Right ventricle myocardium inferior (tissue), 1 donor: Measurements from ENCODE around the gene TMEM239. TPM values are rescaled to one million over a fixed set of nuclear protein-coding genes. Genes with fewer than 3 reads are reported as not detected.

ENCODE experiments used
- ATAC-seq: fragments of 200-7000 bp; cut with Tn5 transposase; one replicate; pipeline ENCODE4 v1.9.1; 2020; ENCODE audit warnings: mild to moderate bottlenecking, moderate library complexity
- DNase-seq: peaks from one replicate; pipeline ENCODE4 v3.0.0; 2021; ENCODE audit errors: missing footprints
- intact Hi-C: fragments of 100-400 bp; cut with DNase I; formaldehyde crosslinking; loops from one replicate; pipeline ENCODE4 v1.11.0; 2022
- total RNA-seq: library from RNA; stranded (reverse); fragmentation: NEBNext Ultra II Directional; extraction: Animal tissue kit (Norgen Biotek cat#: 25700); gene quantifications from one replicate; pipeline ENCODE4 v1.2.1, GENCODE V29; 2021
- donor health status: DM: no; HTN: yes; CAD: no; lungs with severe emphysema.

TMEM239 gene
- total RNA-seq, 1 donor from 2014 or later, result not detected

DNA sequence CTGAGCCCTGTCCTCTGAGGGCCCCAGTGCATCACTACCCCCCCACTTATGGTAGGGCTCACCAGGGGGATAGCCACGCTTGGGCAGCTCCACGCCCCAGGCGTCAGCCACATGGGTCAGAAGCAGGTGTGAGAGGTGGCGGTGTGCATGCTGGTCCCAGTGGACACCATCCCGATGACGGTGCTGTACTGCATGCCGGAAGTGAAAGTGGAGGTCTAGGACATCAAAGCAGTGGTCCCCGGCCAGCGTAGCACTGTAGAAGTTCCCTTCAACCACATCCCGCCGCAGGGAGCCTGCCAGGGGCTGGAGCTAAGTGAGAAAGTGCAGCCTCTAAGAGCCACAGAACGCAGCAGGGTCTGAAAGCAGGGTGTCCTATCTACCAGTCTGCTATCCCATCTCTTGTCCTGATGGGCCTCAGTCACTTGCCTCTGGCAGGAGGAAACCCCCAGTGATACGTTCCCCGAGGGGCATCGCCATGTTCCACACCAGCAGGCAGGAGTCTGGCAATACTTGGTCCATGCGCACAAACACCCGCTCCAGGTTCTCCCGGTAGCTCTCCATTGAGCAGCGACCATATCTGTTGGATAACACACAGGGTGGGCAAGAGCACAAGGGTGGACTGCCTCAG, 22.1 kb downstream of the TMEM239 start:
- ATAC-seq (no peak), DNase-seq (peak; percentile 52)
- intact Hi-C loops, result no loop called here

DNA sequence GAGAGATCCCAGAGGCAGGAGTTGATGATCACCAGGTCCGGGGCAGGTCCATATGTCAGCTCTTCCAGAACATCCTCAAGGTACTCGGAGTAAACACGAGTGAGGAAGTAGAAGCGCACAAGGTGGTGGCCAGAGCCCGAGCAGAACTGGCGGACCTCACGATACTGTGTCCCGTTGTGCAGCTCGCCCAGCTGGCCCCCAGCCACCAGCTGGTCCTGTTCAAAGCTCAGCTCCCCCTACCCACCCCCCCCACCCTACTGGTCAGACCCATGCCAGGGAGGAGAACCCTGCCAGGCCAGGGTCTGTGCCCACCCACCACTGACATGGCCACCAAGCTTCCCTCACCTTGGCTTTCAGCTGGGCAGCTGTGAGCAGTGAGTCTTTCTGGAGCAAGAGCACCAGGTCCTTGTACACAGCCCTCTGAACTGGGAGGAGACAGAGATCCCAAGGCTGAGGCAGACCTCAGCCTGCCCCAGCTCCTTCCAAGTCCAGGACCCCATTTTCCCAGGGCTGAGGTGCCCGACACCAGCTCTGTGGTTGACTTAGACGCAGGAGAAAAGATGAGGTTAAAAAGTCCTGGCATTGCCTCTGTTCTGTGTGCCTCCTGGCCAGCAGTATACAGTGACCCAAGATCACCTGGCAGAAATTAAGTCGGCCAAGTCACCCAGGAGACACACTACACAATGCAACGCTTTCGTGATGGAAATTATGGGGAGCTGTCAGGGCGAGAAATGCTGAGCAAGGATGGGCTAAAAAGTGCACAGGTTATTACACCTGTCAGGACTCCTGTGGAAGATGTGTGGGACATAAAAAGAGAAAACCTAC, 22.9 kb downstream of the TMEM239 start:
- ATAC-seq, result no peak
- intact Hi-C loops, result no loop called here
- DNase-seq, result peak; percentile 20

DNA sequence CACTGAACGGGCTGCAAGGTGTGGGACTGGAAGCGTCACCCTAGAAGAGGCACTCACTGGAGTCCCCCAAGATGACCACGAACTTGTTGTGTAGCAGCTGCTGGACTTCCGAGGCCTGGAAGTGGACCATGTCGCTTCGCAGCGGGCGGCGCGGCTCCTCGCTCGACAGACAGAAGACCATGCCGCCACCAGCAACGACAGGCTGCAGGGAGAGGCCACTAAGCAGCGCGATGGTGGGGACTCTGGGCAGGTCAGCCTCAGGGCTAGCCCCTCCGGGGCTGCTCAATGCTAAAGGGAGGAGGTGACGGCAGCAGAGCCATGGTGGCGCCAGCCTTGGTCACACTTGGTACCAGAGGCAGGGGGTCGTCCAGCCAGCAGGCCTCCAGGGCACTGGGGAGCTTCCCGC, 23.6 kb downstream of the TMEM239 start:
- DNase-seq, result peak; percentile 67
- intact Hi-C loops, result loop anchor here (2.0 to 5.0 kb wide), 2 partner anchors 33 to 87 kb away; partner anchors contain the start of gene PTPRA

DNA sequence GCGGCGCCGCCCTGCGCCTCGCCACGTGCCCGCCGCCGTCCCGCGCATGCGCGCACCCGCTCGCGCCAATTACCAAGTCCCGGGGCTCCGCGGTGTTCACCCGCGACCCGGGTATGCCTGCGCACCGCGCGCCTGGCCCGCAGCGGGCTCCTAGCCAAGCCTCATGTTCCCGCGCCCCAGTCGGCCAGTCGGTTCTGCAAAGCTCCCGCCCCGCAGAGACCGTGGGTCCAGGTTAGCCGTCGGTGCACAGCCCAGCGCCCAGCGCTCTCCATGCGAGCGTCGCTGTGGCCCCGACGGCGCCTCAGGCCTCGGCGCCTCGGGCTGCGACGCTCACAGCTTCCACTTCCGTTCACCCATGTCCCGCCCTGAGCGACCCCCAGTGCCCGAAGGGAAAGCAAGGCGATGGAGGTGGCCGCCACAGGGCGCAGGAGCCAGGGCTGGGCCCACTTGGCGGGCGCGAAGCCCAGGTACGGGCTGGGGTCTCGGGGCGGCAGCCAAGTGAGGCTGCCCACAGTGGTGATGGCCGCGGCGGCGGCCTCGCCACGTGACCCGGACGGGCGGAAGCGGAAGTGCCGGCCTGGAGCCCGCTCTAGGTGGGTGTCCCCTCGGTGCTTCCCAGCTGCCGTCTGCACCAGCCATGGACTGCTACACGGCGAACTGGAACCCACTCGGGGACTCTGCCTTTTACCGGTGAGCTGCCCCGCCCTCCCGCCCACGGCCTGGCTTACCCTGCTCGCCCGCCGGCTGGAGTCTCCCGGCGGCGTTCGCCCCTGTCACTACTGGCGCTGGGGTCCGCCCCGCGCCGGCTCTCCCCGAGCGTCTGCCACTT, 24.2 kb downstream of the TMEM239 start, which contains the start of the genes PCED1A and VPS16:
PCED1A (minus strand) TSS at position 518 of the 829 bp plus-strand sequence. CDS start 743 bp downstream, outside the sequence.
VPS16 (plus strand) TSS at position 608 of the 829 bp plus-strand sequence; CDS start at position 638, 30 bp downstream.
- intact Hi-C loops, result loop anchor here (2.0 to 5.0 kb wide), 2 partner anchors 32 to 88 kb away; partner anchors contain the start of gene PTPRA
- ATAC-seq (peak; percentile 98), DNase-seq (peak; percentile 92)

More for the DNA sequence above, 23.6 kb downstream of the TMEM239 start:
- ATAC-seq, result no peak

DNA sequence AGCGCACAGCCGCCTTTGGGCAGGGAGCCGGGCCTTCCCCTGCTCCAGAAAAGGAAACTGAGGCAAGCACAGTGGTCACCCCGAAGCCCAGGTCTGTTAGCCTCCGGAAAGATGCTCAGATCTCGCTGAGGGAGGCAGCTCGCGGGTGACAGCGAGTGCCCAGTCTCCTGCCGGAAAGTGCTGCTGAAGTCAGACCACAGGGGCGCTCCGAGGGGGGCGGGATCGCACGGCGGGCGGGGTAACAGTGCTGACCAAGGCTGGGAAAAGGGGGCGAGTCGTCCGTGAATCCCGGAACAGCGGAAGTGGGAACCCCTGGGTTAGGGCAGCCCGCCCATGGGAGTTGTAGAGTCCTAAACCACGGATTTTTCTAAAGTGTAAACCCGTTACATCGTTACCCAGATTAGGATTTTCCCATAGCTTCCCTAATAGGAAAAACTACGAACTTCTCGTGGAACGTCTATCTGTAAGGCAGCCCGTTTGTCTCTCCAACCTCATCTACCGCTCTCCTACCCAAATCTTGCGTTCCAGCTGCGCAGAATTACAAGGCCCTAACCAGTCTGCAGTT, 24.9 kb downstream of the TMEM239 start:
- intact Hi-C loops, result loop anchor here (2.0 to 5.0 kb wide), 2 partner anchors 32 to 89 kb away; partner anchors contain the start of gene PTPRA
- DNase-seq (peak; percentile 88), ATAC-seq (peak; percentile 51)

DNA sequence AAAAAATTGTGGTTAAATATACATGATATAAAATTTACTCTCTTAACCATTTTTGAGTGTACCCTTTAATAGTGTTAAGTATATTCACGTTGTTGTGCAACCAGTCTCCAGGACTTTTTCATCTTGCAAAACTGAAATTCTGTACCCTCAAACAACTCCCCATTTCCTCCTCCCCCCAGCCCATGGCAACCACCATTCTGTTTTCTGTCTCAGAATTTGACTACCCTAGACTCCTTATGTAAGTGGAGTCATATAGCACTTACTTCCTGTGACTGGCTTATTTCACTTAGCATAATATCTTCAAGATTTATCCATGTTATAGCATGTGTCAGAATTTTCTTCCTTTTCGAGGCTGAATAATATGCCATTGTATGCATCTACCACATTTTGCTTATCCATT, 29.4 kb downstream of the TMEM239 start:
- no peak for ATAC-seq
- intact Hi-C loops, result no loop called here
- DNase-seq, result no peak

GRCh38 chr20:2846698-2847097, 30.5 kb downstream of the TMEM239 start:
- no peak for DNase-seq
- intact Hi-C loops, result no loop called here
- ATAC-seq, result no peak

- DNase-seq, result peak; percentile 20
- no peak for ATAC-seq
- intact Hi-C loops, result no loop called here
Observed at GRCh38 chr20:2847802-2848201, 31.6 kb downstream of the TMEM239 start.

GRCh38 chr20:2849529-2849928, 33.4 kb downstream of the TMEM239 start:
- no peak for ATAC-seq
- intact Hi-C loops, result no loop called here
- no peak for DNase-seq

- intact Hi-C loops, result no loop called here
Observed at GRCh38 chr20:2851086-2851485, 34.9 kb downstream of the TMEM239 start.

DNA sequence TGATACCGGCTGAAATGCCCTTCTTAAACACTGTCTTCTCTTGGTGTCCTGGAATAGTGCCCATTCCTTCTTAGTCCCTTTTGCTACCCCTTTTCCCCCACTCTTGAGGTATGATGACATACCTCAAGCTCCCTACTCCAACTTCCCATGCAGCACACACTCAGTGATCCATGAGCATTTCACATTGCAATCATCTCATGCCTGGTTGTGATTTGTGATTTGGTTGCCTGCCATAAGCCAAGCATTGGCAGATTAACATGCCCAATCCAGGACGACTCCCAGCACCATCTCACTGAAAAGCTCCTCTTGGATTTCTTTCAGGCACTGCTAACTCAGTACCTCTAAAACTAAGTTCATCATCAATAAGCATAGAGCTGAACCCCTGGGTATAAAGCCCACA, 42.4 kb downstream of the TMEM239 start:
- DNase-seq (no peak), ATAC-seq (no peak)
- intact Hi-C loops, result no loop called here

More at GRCh38 chr20:2851086-2851485, 34.9 kb downstream of the TMEM239 start:
- ATAC-seq, result no peak
- no peak for DNase-seq

- DNase-seq, result no peak
- intact Hi-C loops, result no loop called here
- peak; percentile 64 for ATAC-seq
Observed at GRCh38 chr20:2859330-2860121, 43.4 kb downstream of the TMEM239 start.

- no peak for DNase-seq
- ATAC-seq, result no peak
- intact Hi-C loops, result no loop called here
Observed at GRCh38 chr20:2864626-2865025, 48.5 kb downstream of the TMEM239 start.

GRCh38 chr20:2865101-2865500, 48.9 kb downstream of the TMEM239 start:
- ATAC-seq (no peak), DNase-seq (no peak)
- intact Hi-C loops, result no loop called here

- DNase-seq (no peak), ATAC-seq (no peak)
- intact Hi-C loops, result no loop called here
Observed at GRCh38 chr20:2865630-2866029, 49.5 kb downstream of the TMEM239 start.

DNA sequence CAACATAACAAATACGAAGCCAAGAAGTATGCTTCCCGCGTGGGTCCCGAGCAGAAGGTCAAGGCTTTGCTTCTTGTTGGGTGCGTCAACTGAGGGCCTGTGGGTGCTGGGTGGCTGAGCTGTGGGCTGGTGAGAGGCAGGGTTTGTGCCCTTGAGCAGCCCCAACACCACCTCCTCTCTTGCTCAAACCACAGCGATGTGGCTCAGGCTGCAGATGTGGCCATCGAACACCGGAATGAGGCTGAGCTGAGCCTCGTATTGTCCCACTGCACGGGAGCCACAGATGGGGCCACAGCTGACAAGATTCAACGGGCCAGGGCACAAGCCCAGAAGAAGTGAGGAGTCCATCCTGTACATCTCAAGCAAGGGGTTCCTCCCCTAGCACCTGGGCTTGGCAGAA, 50.1 kb downstream of the TMEM239 start:
- no peak for ATAC-seq
- intact Hi-C loops, result no loop called here
- no peak for DNase-seq

- DNase-seq, result no peak
- no peak for ATAC-seq
- intact Hi-C loops, result no loop called here
Observed at GRCh38 chr20:2867081-2867864, 51.1 kb downstream of the TMEM239 start.
